Mucosa of rectum (tissue), 2 donors: ENCODE data around the gene C19orf47.

ENCODE experiments used
- H3K27ac ChIP-seq, 2 donors: one replicate each; pipeline ENCODE4 v1.7.0; 2013; ENCODE audit warnings: inconsistent platforms in 2 of 2, low read depth in 2 of 2, low read length in 2 of 2
- H3K27me3 ChIP-seq, 2 donors: one replicate each; pipeline ENCODE4 v1.7.0; 2013; ENCODE audit warnings: low read length in 2 of 2; ENCODE audit not compliant: control insufficient read depth in 2 of 2, insufficient read depth in 2 of 2
- H3K36me3 ChIP-seq, 2 donors: one replicate each; pipeline ENCODE4 v1.7.0; 2013; ENCODE audit warnings: low read length in 2 of 2; ENCODE audit not compliant: control insufficient read depth in 2 of 2, insufficient read depth in 2 of 2
- H3K4me1 ChIP-seq, 2 donors: one replicate each; pipeline ENCODE4 v1.7.0; 2013; ENCODE audit warnings: low read length in 2 of 2, mild to moderate bottlenecking in 1 of 2; ENCODE audit not compliant: control insufficient read depth in 2 of 2, insufficient read depth in 2 of 2
- H3K4me3 ChIP-seq, 2 donors: one replicate each; pipeline ENCODE4 v1.7.0; 2013; ENCODE audit warnings: low read length in 2 of 2
- H3K9ac ChIP-seq, 2 donors: one replicate each; pipeline ENCODE4 v1.7.0; 2013; ENCODE audit warnings: low read length in 2 of 2, low read depth in 1 of 2, mild to moderate bottlenecking in 1 of 2
- H3K9me3 ChIP-seq, 2 donors: one replicate each; pipeline ENCODE4 v1.7.0; 2013; ENCODE audit warnings: low read length in 2 of 2; ENCODE audit not compliant: control insufficient read depth in 2 of 2
- donor health status: healthy.
- donor health status: Normal muscosa, but diverticular disease.

C19orf47 gene

DNA sequence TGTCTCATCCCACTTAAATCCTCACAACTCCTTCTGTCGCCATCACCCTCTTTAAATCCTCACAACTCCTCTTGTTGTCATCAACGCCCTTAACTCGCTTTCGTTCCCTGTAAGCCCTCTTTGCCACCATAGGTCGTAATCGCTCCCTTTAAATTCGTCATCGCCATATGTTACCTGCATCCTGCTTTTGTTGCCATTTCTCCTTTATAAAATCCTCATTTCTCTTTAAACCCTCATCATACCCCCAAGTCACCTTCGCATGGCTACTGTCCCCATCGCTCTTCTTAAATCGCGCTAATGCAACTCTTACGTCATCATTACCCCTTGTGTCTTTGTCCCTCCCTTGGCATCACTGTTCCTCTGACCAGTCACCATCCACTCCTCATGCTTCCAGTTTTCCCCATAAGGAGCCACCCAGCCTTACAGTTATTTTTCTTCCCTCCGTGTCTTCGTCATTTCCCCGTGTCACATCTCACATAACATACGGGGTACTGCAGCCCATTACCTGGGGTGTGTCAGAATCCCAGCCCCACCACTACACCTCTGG is 837 bp upstream of the C19orf47 start:
- H3K27ac ChIP-seq, result peak overlapping the region in 1 of 2 donors; percentile 58
- no peaks in the 10 kb centered on the region for H3K36me3 ChIP-seq
- H3K9ac ChIP-seq, result peak overlapping the region; percentile 58 to 74
- H3K27me3 ChIP-seq, result no peaks in the 10 kb centered on the region
- H3K9me3 ChIP-seq, result no peaks in the 10 kb centered on the region
- peaks cover 9% of the 10 kb centered on the region in 2 donors for H3K4me1 ChIP-seq
- peak overlapping the region; percentile 75 to 82 for H3K4me3 ChIP-seq

DNA sequence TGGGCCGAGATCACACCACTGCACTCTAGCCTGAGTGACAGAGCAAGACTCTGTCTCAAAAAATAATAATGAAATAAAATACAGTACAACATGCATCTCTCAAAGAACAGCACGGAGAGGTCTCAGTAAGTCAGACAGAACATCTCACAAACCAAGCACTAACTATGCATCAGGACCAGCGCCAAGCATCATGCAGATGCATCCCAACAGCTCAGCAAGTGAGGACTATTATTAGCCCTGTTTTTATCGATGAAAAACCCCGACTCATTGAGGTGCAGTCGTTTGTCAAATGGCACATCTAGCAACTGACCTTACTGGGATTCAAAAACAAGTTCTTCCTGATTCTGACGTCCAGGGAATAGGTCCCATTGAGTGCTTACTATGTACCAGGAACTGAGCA is 3.8 kb downstream of the C19orf47 start:
- H3K4me1 ChIP-seq, result peaks cover 8 to 9% of the 10 kb centered on the region in 2 donors
- no peaks in the 10 kb centered on the region for H3K27me3 ChIP-seq
- H3K4me3 ChIP-seq, result no peak overlapping the region
- no peak overlapping the region for H3K27ac ChIP-seq
- peaks cover 0 to 3% of the 10 kb centered on the region in 2 donors for H3K36me3 ChIP-seq
- H3K9me3 ChIP-seq, result no peaks in the 10 kb centered on the region
- no peak overlapping the region for H3K9ac ChIP-seq

DNA sequence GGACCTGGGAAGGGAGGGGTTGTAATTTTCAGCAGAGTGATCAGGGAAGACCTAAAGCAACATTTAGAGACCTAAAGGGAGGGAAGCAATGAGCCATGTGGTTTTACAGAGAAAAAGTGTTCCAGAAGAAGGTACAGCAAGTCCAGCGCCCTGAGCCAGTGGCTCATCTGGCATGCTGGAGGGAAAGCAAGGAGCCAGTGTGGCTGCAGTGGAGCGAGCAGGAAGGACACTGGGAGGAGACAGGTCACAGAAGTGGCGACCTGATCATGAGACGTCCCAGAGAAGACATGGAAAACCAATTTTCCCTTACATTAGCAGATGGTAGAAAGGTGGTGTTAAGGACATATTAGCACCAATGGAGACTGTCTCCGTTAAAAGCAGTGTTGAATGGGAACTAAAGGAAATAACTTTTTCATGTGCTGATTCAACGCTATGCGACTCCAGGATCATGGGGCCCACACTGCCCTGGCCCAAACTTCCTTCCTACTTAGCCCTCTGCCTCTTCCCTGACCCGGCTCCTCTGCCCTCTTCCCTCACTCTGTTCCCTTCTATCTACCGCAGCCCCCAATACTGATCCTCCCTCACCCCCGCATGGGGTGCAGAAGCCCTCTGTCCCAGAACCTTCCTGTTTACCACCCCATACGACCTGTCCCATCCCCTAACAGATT is 5.4 kb downstream of the C19orf47 start:
- Histone ChIP-seq H3K4me1 (peaks cover 3 to 4% of the 10 kb centered on the region in 2 donors), H3K9me3 (no peaks in the 10 kb centered on the region), H3K9ac (no peak overlapping the region), H3K36me3 (peaks cover 0 to 8% of the 10 kb centered on the region in 2 donors), H3K27me3 (no peaks in the 10 kb centered on the region), H3K4me3 (no peak overlapping the region), H3K27ac (no peak overlapping the region)

DNA sequence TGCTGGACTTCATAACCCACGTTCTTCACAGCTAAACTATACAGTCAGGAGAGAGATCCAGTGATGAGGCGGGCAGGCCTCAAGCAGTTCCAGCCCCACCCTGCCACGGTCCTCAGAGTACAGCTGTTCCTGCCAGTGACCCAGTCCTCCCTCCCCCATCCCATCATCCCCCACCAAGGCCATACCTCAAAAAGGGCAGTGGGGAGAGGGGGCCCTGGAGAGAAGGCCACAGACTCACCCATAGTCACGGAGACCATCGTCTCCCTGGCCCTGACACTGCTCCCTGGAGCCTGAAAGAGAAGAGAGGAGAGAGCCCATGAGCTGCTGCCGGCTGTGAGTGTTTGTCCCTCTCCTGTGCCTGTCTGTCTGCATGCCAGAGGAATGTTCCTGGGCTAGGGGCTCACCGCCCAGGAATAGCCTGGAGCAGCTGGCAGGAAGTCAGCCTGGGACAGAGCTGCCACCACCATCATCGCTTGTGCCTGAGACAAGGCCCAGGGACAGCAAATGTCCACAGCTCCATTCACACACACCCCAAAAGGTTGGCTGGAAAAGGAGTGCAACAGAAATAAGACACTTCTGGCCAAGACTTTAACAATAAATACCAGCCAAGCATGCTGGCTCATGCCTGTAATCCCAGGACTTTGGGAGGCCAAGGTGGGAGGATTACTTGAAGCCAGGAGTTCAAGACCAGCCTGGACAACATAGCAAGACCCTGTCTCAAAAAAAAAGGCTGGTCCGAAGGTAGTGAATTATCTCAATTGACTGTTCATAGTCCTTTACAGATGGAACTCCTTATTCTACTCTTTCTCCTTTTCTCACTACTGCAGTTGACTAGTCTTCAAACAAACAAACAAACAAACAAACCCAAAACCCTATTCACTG is 6.4 kb downstream of the C19orf47 start:
- H3K4me1 ChIP-seq, result no peaks in the 10 kb centered on the region
- peaks cover 0 to 9% of the 10 kb centered on the region in 2 donors for H3K36me3 ChIP-seq
- H3K27ac ChIP-seq, result no peak overlapping the region
- no peak overlapping the region for H3K9ac ChIP-seq
- no peaks in the 10 kb centered on the region for H3K27me3 ChIP-seq
- H3K4me3 ChIP-seq, result no peak overlapping the region
- no peaks in the 10 kb centered on the region for H3K9me3 ChIP-seq

DNA sequence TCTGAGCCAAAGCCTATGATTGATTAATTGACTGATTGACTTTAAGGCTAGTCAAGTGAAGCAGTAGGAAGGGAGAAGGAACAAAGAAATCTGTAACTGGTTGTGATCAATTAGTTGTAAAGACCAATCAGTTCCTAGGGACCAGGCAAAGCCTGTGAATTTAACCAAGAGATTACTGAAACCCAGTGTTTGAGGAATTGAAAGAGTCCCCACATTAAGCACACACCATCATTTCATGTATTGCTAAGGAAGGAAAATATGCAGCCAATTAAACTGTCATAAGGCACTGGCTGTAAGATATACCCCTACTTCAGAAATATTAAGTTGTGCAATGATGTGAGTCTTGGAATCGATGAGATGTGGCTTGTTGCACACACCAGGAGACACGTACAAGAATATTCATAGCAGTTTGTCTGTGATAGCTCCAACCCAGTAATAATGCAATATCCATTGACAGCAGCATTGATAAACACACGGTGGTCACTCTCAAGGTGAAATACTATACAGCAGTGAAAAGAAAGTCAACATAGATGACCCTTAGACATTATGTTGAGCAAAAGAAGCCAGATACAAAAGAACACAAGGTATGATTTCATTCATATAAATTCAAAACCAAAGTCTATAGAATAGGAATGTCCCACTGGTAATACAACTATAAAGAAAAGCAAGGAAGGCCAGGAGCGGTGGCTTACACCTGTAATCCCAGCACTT is 9.0 kb downstream of the C19orf47 start:
- Histone ChIP-seq H3K36me3 (peaks cover 9 to 23% of the 10 kb centered on the region in 2 donors), H3K9ac (no peak overlapping the region), H3K4me1 (no peaks in the 10 kb centered on the region), H3K9me3 (no peaks in the 10 kb centered on the region), H3K4me3 (no peak overlapping the region), H3K27me3 (no peaks in the 10 kb centered on the region), H3K27ac (no peak overlapping the region)

DNA sequence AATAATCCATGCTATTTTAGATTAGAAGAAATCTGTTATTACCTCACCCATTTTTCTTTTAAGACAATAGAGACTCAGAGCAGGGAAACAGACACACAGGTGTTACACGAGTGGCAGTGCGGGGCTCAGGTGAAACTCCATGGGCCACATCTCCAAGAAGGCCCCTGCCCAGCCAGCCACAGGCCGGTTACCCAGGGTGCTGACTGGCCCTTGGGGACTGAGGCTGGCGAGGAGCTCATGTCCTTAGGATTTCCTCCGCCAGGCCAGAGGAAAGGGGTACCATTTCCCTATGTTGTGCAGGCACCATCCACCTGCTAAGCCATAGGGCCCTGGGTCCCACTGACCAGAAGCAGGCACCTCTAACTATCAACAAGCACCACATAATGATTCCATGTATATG is 10.6 kb downstream of the C19orf47 start:
- peaks cover 17 to 28% of the 10 kb centered on the region in 2 donors for H3K36me3 ChIP-seq

DNA sequence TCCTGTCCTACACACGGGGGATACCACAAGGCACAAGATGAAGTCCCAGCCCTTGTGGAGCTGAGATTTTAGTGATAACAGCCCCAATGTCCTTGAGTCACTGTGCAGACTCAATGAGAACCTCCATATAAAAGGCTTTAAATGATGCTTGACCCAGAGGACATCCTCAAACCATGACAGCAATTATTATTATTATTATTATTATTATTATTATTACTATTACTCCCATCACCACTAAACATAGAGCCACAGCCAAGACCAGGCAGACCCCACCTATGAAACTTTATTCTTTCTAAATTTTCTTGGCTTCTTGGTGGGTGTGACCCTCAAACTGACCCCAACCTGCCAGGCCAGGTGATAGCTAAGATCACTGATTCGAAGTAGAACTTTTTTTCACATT is 11.1 kb downstream of the C19orf47 start:
- no peak overlapping the region for H3K27ac ChIP-seq
- no peaks in the 10 kb centered on the region for H3K9me3 ChIP-seq
- no peak overlapping the region for H3K4me3 ChIP-seq
- H3K9ac ChIP-seq, result no peak overlapping the region
- H3K27me3 ChIP-seq, result no peaks in the 10 kb centered on the region
- H3K4me1 ChIP-seq, result no peaks in the 10 kb centered on the region
- H3K36me3 ChIP-seq, result peaks cover 18 to 30% of the 10 kb centered on the region in 2 donors

More for the DNA sequence above, 10.6 kb downstream of the C19orf47 start:
- no peak overlapping the region for H3K9ac ChIP-seq
- no peaks in the 10 kb centered on the region for H3K4me1 ChIP-seq
- H3K9me3 ChIP-seq, result no peaks in the 10 kb centered on the region
- no peak overlapping the region for H3K4me3 ChIP-seq
- no peaks in the 10 kb centered on the region for H3K27me3 ChIP-seq
- H3K27ac ChIP-seq, result no peak overlapping the region

DNA sequence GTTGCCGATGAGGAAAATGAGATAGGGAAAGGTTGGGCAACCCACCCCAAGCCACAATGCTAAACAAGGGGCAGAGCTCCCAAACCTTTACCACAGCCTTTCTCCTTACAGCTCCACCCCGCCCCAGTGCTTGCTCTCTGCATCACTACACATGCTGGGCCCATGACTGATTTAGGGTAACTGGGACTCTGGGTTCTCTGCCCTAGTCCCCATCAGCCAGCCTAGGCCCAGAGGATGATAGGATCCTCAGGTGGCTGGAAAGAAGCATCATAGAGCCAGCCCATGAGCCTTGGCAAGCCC is 11.6 kb downstream of the C19orf47 start:
- Histone ChIP-seq H3K27me3 (no peaks in the 10 kb centered on the region), H3K4me1 (no peaks in the 10 kb centered on the region), H3K9ac (no peak overlapping the region), H3K4me3 (no peak overlapping the region), H3K9me3 (no peaks in the 10 kb centered on the region), H3K36me3 (peaks cover 20 to 30% of the 10 kb centered on the region in 2 donors), H3K27ac (no peak overlapping the region)

DNA sequence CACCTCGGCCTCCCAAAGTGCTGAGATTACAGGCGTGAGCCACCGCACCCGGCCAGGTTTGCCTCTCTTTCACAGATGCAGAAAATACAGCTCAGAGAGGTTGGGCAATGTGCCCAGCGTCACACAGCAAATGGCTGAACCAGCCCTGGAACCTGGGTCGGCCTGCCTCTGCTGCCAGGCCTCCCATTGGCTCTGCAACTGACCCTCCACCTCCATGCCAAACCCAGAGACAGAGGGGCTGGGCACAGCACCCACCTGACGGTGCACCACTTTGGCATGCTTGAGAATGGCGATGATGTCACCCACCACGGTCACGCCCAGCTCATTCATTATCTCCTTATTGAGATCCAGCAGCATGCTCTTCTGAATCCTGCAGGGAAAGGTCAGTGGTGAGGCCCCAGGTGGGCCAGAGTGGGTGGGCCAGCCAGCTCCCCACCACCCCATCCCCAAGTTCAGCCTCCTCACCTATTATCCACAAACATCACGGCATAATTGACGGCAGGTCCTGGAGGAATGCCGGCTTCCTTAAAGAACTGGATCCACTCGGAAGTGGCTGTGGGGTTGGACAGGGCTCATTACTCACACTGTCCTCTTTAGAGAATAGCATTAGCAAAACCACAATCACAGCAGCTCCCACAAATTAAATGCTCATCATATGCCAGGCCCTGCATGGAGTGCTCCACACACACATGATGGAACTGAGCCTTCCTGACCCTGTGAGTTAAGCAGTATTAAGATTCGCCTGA is 12.2 kb downstream of the C19orf47 start:
- Histone ChIP-seq H3K27me3 (no peaks in the 10 kb centered on the region), H3K4me3 (no peak overlapping the region), H3K36me3 (peaks cover 23 to 34% of the 10 kb centered on the region in 2 donors), H3K27ac (no peak overlapping the region), H3K4me1 (no peaks in the 10 kb centered on the region), H3K9ac (no peak overlapping the region), H3K9me3 (no peaks in the 10 kb centered on the region)
